Measurements from ENCODE around the gene PRTN3. TPM values are rescaled to one million over a fixed set of nuclear protein-coding genes. Genes with fewer than 3 reads are reported as not detected.

Gene PRTN3
- total RNA-seq, 1 donor: not detected

DNA sequence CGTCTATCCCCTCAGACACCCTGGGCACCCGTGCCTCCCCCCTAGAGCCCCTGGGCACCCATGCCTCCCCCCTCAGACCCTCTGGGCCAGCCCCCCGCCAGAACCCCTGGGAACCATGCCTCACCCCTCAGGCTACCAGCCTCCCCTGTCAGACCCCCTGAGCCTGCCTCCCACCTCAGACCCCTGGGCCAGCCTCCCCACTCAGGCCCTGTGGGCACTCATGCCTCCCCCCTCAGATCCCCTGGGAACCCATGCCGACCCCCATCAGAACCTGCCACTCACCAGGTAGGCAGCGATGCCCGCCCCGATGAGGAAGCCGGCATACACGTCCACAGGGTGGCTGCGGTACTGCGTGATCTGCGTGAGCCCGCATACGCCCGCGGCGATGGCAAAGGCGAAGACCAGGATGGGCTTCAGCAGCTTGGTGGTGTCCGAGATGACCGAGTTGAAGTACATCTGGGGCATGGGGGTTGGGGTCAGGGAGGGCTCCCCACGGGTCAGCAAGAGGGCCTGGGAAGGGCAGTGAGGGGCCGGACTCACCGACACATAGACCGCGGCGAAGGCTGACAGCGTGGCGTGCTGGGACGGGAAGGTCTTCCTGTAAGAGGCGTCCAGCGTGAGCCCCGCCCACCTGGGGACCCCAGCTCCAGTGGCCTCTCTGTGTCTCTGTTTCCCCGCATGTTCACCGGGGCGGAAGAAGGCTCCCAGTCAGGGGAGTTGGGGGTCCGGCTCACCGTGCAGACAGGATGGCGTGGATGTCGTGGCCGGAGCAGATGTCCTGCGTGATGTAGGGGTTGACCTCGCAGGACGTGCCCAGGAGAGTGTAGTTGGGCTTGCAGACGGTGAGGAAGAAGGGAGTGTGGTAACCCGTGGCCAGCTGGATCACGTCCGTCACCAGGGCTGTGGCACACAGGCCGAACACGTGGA lies 26.4 kb upstream of the PRTN3 start:
- TF ChIP-seq, protein P1, sequence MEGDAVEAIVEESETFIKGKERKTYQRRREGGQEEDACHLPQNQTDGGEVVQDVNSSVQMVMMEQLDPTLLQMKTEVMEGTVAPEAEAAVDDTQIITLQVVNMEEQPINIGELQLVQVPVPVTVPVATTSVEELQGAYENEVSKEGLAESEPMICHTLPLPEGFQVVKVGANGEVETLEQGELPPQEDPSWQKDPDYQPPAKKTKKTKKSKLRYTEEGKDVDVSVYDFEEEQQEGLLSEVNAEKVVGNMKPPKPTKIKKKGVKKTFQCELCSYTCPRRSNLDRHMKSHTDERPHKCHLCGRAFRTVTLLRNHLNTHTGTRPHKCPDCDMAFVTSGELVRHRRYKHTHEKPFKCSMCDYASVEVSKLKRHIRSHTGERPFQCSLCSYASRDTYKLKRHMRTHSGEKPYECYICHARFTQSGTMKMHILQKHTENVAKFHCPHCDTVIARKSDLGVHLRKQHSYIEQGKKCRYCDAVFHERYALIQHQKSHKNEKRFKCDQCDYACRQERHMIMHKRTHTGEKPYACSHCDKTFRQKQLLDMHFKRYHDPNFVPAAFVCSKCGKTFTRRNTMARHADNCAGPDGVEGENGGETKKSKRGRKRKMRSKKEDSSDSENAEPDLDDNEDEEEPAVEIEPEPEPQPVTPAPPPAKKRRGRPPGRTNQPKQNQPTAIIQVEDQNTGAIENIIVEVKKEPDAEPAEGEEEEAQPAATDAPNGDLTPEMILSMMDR (IDR thresholded peaks at IDR 0.05; ENCODE audit: extremely low read depth, low read depth, low read length): no peak
- Histone ChIP-seq H3K9me3 (ENCODE audit: low read depth, low read length) (no peaks in the 10 kb centered on the region), H3K27ac (ENCODE audit: low read depth, low read length) (no peak overlapping the region), H2AFZ (ENCODE audit: low read length) (no peak overlapping the region), H3K27me3 (ENCODE audit: insufficient read depth, low read length) (no peaks in the 10 kb centered on the region), H3K36me3 (ENCODE audit: insufficient read depth, low read length) (peaks cover 28% of the 10 kb centered on the region), H3K79me2 (ENCODE audit: insufficient read depth, low read length) (peaks cover 18% of the 10 kb centered on the region), H4K20me1 (ENCODE audit: insufficient read depth, low read length) (peaks cover 21% of the 10 kb centered on the region), H3K4me1 (ENCODE audit: insufficient read depth, low read length) (no peaks in the 10 kb centered on the region), H3K4me3 (ENCODE audit: insufficient read depth, low read length) (no peak overlapping the region), H3K4me2 (ENCODE audit: insufficient read depth, low read length) (no peak overlapping the region)
- DNase-seq (ENCODE audit: insufficient read length, low spot score, missing footprints): peak; percentile 91

- Histone ChIP-seq H3K36me3 (ENCODE audit: insufficient read depth, low read length) (peaks cover 20% of the 10 kb centered on the region), H3K27ac (ENCODE audit: low read depth, low read length) (no peak overlapping the region), H3K4me2 (ENCODE audit: insufficient read depth, low read length) (no peak overlapping the region), H3K4me1 (ENCODE audit: insufficient read depth, low read length) (no peaks in the 10 kb centered on the region), H3K9me3 (ENCODE audit: low read depth, low read length) (no peaks in the 10 kb centered on the region), H2AFZ (ENCODE audit: low read length) (no peak overlapping the region), H4K20me1 (ENCODE audit: insufficient read depth, low read length) (peaks cover 13% of the 10 kb centered on the region), H3K27me3 (ENCODE audit: insufficient read depth, low read length) (no peaks in the 10 kb centered on the region), H3K4me3 (ENCODE audit: insufficient read depth, low read length) (no peak overlapping the region), H3K79me2 (ENCODE audit: insufficient read depth, low read length) (peaks cover 9% of the 10 kb centered on the region)
- TF ChIP-seq, protein P1 (IDR thresholded peaks at IDR 0.05; ENCODE audit: extremely low read depth, low read depth, low read length): no peak
- DNase-seq (ENCODE audit: insufficient read length, low spot score, missing footprints): no peak
Observed at GRCh38 chr19:815079-815774, 25.6 kb upstream of the PRTN3 start.

- Histone ChIP-seq H3K27ac (ENCODE audit: low read depth, low read length) (no peak overlapping the region), H3K4me2 (ENCODE audit: insufficient read depth, low read length) (no peak overlapping the region), H3K36me3 (ENCODE audit: insufficient read depth, low read length) (peaks cover 13% of the 10 kb centered on the region), H3K79me2 (ENCODE audit: insufficient read depth, low read length) (peaks cover 3% of the 10 kb centered on the region), H3K27me3 (ENCODE audit: insufficient read depth, low read length) (no peaks in the 10 kb centered on the region), H4K20me1 (ENCODE audit: insufficient read depth, low read length) (peaks cover 10% of the 10 kb centered on the region), H3K9me3 (ENCODE audit: low read depth, low read length) (no peaks in the 10 kb centered on the region), H3K4me1 (ENCODE audit: insufficient read depth, low read length) (no peaks in the 10 kb centered on the region), H2AFZ (ENCODE audit: low read length) (no peak overlapping the region), H3K4me3 (ENCODE audit: insufficient read depth, low read length) (no peak overlapping the region)
- TF ChIP-seq, protein P1 (IDR thresholded peaks at IDR 0.05; ENCODE audit: extremely low read depth, low read depth, low read length): no peak
- peak; percentile 80 for DNase-seq (ENCODE audit: insufficient read length, low spot score, missing footprints)
Observed at GRCh38 chr19:815775-816499, 24.9 kb upstream of the PRTN3 start.
